SU-DHL-6 (cell line): ENCODE data around the gene MAP3K4.

ENCODE experiments used
- CTCF ChIP-seq: fragments of 200-600 bp; sonication (generic); IDR thresholded peaks from one replicate; pipeline ENCODE4 v1.5.1; 2017; ENCODE audit warnings: antibody characterized with exemption, mild to moderate bottlenecking, low read length, moderate library complexity; ENCODE audit not compliant: insufficient read depth, poor library complexity, severe bottlenecking
- EZH2phosphoT487 ChIP-seq: fragments of 200-600 bp; sonication (generic), shearing (Covaris generic); conservative IDR thresholded peaks from 2 replicates; pipeline ENCODE4 v1.6.1; 2018; ENCODE audit warnings: mild to moderate bottlenecking, antibody characterized with exemption, low read length, moderate library complexity, mixed read lengths

GRCh38 chr6:160998766-160999165 is 7.2 kb downstream of the MAP3K4 start:
- TF ChIP-seq CTCF (no peak), EZH2phosphoT487 (no peak)
